ENCODE results near the gene ITPR1. TPM values are rescaled to one million over a fixed set of nuclear protein-coding genes. Genes with fewer than 3 reads are reported as not detected.

Gene ITPR1
- total RNA-seq, 1 donor from 2014 or later = 143 TPM

DNA sequence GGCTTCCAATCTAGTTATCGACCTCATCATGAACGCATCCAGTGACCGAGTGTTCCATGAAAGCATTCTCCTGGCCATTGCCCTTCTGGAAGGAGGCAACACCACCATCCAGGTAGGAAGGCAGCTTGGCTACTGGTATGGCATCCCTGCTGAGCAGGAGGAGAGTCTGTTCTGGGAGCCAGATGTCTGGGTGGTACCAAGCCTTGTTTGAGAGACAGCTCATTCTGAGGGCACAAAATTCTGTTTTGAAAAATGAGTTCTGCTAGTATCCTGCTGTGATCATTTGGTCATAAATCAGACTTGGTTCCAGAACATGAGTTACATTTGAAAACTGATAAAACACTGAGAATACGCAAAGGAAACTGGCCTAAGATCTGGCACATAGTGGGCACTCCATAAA, 242.1 kb downstream of the ITPR1 start:
- Mint-ChIP-seq H3K36me3 (ENCODE audit: low read depth) (peaks cover 90% of the 10 kb centered on the region), H3K27ac (no peak overlapping the region), H3K4me3 (no peak overlapping the region), H3K4me1 (peaks cover 5% of the 10 kb centered on the region), H3K27me3 (no peaks in the 10 kb centered on the region), H3K9me3 (no peaks in the 10 kb centered on the region)
- TF ChIP-seq, protein P1, sequence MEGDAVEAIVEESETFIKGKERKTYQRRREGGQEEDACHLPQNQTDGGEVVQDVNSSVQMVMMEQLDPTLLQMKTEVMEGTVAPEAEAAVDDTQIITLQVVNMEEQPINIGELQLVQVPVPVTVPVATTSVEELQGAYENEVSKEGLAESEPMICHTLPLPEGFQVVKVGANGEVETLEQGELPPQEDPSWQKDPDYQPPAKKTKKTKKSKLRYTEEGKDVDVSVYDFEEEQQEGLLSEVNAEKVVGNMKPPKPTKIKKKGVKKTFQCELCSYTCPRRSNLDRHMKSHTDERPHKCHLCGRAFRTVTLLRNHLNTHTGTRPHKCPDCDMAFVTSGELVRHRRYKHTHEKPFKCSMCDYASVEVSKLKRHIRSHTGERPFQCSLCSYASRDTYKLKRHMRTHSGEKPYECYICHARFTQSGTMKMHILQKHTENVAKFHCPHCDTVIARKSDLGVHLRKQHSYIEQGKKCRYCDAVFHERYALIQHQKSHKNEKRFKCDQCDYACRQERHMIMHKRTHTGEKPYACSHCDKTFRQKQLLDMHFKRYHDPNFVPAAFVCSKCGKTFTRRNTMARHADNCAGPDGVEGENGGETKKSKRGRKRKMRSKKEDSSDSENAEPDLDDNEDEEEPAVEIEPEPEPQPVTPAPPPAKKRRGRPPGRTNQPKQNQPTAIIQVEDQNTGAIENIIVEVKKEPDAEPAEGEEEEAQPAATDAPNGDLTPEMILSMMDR (IDR thresholded peaks at IDR 0.05) = no peak
- ChIA-PET POLR2A (no interaction called here), CTCF (interaction anchor here (1.5 kb wide), 1 partner anchor 24 kb away, joined by 4 read pairs; no protein-coding TSS in a partner anchor)
- intact Hi-C loops (cut with micrococcal nuclease) = no loop called here
- no peak for DNase-seq
- ATAC-seq (ENCODE audit: low read depth) = no peak

DNA sequence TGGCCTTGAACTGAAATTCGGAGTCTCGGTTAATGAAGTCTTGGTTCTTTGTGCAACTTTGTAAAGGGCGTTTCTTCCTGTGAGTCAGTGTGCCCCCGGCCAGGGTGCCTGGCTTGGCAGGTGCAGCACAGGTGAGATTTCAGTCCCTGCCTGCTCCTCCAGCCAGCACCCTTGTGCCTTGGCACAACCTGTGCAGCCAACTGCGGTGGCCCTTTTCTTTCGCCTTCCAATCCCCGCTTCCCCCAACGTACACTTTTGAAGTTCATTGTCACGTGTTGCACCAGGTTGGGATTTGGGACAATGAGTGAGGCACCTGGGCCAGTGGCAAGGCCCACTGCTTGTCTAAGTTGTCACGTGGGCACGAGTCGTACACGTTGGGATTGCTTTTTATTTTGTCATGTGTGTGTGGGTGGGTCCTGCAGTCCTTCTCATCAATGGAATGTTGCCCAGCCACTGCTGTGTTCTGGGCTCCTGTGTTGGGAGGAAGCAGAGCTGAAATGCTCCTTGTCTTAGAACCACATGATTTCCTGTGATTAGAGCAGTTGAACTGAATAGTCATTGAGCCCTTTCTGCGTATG, 243.2 kb downstream of the ITPR1 start:
- ATAC-seq (ENCODE audit: low read depth) (no peak), DNase-seq (no peak)
- Mint-ChIP-seq H3K36me3 (ENCODE audit: low read depth) (peaks cover 92% of the 10 kb centered on the region), H3K27ac (no peak overlapping the region), H3K27me3 (no peaks in the 10 kb centered on the region), H3K4me3 (no peak overlapping the region), H3K9me3 (no peaks in the 10 kb centered on the region), H3K4me1 (peaks cover 14% of the 10 kb centered on the region)
- TF ChIP-seq, protein P1 (IDR thresholded peaks at IDR 0.05) = no peak
- intact Hi-C loops (cut with micrococcal nuclease) = no loop called here
- CTCF ChIA-PET = no interaction called here
- POLR2A ChIA-PET = no interaction called here

DNA sequence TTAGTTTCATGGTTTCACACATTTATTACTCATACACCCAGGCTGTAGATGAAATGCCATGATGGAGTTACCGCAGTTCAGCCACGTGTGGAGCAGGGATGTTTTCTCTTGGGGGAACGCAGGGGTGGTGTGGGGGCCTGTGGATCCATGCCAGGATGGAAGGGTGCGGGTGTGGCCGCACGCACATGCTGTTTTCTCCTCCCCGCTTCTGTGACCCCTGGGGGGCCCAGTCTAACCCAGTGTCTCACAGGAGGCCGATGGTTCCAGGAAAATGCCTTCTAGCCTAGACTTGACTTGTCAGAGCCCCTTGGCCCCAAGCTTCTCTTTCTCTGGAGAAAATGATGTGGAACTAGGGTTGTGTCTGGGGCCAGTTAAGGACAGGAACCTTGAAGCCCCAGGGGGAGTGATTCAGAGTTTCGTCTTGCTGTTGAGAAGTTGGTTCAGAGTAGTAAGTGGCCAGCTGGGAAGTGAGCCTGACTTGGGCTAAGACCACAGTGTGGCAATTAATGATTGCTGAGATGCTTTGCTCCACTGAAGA, 245.7 kb downstream of the ITPR1 start:
- POLR2A ChIA-PET = no interaction called here
- CTCF ChIA-PET = interaction anchor here (0.5 to 1.3 kb wide), 2 partner anchors 27 to 71 kb away, joined by 3 to 4 read pairs; no protein-coding TSS in a partner anchor
- Mint-ChIP-seq H3K4me1 (peaks cover 14% of the 10 kb centered on the region), H3K27me3 (no peaks in the 10 kb centered on the region), H3K36me3 (ENCODE audit: low read depth) (peaks cover 90% of the 10 kb centered on the region), H3K27ac (peak overlapping the region; percentile 50), H3K4me3 (no peak overlapping the region), H3K9me3 (no peaks in the 10 kb centered on the region)
- DNase-seq = no peak
- peak; percentile 34 for ATAC-seq (ENCODE audit: low read depth)
- intact Hi-C loops (cut with micrococcal nuclease) = no loop called here
- TF ChIP-seq, protein P1 (IDR thresholded peaks at IDR 0.05) = no peak

DNA sequence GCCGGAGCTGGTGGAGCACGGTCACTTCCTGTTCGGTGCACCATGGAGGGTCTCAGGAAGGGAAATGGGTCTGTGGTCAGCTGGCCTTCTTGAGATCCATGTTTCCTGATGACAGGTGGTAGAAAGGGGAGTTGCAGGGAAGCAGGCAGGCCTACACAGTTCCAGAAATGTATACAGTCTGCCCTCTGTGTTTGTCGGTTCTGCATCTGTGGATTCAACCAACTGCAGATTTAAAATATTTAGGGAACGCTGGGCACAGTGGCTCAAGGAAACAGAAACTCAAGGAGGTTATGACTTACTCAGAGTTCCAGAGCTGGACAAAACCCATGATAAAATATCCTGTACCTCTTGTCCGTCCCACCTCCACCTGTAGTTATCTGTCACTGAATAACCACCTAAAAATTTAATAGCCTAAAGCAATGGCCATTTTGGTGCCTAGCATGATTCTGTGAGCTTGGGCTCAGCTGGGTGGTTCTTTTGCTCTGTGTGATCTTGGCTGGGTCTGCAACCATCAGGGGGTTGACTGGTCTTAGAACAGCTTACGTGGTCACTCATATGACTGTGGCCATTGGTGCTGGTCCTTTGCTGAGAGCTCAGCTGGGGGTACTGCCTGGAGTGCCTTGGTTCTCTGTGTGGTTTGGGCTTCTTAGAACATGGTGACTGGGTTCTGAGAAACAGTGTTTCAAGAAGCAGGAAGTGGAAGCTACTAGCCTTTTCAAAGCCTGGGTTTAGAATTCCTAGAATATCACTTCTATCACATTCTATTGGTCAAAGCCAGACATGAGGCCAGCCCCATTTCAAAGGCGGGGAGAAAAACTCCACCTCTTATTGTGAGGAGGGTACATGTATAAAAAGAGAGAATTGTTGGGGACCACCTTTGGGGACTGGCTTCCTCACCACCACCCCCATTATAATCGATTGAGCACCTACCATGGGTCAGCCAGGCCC, 246.4 kb downstream of the ITPR1 start:
- CTCF ChIA-PET = interaction anchor here (0.5 to 1.3 kb wide), 3 partner anchors 28 to 318 kb away, joined by 3 to 4 read pairs (median 4); no protein-coding TSS in a partner anchor
- Mint-ChIP-seq H3K27ac (peak overlapping the region; percentile 63), H3K4me3 (no peak overlapping the region), H3K4me1 (peaks cover 14% of the 10 kb centered on the region), H3K9me3 (no peaks in the 10 kb centered on the region), H3K36me3 (ENCODE audit: low read depth) (peaks cover 90% of the 10 kb centered on the region), H3K27me3 (no peaks in the 10 kb centered on the region)
- POLR2A ChIA-PET = no interaction called here
- intact Hi-C loops (cut with micrococcal nuclease) = no loop called here
- DNase-seq = no peak
- TF ChIP-seq, protein P1 (IDR thresholded peaks at IDR 0.05) = no peak
- ATAC-seq (ENCODE audit: low read depth) = no peak

Data from activated B cell treated with CpG ODN at 0.5 μM for 24 hours (primary cell).